Iris pigment epithelial cell (primary cell): ENCODE results near the gene GATD1.

ENCODE experiments used
- DNase-seq: peaks from one replicate; pipeline ENCODE4 v3.0.0-alpha.2; 2011; ENCODE audit warnings: low read depth

GATD1 gene

DNA sequence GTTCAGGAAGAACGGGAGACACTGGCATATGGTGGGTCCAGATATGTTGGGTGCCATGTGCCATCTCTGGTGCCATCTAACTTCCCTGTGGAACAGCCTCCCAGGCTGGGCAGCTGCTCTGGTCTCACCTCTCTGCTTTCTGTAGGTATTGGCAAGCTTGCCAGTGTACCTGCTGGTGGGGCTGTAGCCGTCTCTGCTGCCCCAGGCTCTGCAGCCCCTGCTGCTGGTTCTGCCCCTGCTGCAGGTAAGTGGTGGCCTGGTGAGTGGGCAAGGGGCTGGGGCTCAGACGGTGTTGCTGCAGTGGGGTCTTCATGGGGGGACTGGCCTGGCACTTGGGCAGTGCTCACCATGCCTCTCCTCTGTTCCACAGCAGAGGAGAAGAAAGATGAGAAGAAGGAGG lies 35.1 kb upstream of the GATD1 start:
- DNase-seq = no peak

DNA sequence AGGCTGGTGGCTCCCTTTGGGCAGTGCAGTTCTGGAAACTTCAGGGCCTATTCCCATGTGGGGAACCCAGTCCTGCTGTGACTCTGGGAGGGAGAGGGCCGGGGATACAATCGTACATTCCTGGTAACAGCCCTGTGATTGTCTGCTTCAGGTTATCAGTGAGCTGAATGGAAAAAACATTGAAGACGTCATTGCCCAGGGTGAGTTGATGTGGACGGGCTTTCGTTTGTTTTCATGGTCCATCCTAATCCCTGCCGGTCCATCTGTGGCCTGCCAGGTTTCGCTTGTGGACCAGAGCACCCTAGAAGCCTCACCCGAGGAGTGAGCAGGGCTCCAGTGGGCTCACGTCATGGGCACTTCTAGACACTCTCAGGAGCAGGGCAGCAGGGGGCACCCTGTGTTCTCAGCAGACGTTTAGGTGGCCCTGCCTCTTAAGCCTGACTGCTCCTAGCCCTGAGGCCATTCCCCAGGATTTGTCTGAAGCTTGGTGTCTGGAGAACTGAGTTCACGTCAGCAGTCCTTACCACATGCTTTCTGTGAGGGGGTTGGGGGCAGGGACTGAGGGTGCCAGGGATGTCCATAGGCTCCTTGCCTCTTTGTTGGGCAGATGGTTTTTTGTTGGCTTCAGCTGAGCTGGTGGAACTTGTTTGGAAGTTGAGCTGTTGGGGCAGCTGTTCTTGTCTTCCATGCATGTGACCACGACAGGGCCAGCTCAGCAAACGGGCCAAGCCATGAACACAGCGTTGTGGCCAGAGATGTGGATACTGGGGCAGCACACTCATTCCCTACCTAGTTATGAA lies 34.4 kb upstream of the GATD1 start:
- no peak for DNase-seq

DNA sequence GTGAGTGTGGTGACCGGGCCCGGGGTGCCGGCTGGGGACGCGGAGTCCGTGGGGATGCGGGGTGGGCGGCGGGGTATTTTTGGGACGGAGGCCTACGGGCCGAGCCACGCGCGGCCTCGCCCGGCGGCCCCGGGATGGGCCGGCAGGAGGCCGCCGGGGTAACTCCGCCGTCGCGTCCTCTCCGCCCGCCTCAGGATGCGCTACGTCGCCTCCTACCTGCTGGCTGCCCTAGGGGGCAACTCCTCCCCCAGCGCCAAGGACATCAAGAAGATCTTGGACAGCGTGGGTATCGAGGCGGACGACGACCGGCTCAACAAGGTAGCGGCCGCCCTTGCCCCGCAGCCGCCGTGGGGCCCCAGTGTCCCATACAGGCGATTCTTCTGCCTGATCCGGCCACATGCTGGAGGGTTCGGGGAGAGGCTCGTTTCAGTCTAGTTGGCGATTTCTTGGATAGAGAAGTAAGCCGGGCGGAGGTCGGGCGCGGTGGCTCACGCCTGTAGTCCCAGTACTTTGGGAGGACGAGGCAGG lies 32.8 kb upstream of the GATD1 start:
- no peak for DNase-seq

DNA sequence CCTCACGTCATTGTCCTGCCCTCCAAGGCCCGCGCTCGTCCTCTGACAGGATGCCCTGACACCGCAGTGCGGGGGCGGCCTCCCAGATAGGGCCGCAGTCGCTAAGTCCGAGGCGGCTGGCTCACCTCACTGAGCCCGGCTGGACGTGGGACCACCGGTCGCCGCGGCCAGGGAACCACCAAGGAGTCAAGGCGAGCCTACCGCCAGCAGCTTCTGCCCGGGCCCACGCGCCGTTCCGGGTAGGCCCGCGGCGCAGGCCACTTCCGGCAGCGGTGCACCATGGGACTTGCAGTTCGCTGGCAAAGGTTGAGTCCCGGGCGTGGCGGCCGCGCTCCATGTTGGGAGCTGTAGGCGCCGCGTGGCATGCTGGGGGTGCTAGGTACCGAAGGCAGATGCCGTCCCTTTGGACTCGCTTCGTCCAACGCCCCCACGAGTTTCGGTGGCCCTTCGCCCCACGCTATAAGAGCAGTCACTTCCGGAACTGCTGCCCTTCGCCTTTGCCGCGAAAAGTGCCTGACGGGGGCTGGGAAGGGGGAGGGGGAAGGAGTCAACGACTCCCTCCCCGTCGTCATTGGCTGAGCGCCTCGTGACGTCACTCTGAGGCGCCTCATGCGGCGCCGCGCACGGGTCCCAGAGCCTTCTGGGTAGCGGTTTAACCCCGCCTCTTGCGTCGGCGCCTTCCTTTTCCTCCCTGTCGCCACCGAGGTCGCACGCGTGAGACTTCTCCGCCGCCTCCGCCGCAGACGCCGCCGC lies 32.2 kb upstream of the GATD1 start, which contains the start of gene RPLP2:
Gene RPLP2 (plus strand): TSS at position 681 of the 753 bp plus-strand sequence. CDS start 268 bp downstream, outside the sequence.
- peak; percentile 97 for DNase-seq

DNA sequence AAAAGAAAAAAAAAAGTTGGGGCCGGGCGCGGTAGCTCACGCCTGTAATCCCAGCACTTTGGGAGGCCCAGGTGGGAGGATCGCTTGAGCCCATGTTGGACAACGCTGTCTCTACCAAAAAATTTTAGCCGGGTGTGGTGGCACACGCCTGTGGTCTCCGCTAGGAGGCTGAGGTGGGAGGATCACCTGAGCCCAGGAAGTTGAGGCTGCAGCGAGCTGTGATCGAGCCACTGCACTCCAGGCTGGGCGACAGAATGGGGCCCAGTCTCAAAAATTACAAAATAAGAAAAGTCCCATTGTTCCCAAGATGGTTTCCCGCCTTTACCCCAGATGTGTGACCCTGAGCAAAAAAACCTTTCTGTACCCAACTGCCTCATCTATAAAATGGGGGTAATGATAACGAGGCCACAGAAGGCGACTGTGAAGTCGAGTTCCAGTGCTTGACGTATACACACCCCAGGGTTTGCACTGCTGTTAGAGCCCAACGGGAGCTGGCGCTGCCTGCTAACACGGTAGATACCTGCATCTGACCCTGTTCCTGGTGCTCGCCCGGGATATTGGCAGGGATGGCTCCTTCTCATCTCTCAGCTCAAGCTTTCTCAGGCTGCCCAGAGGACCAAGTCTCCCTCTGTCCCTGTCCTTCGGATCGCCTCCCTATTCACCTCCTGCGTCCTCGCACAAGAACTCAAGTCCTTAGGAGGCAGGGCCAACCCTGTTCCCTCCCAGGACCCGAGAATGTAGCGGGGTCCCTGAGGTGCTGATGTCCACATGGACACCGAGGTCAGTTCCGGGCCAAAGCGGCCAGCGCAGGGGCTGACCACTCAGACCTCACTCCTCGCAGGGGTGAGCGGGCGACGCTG lies 31.4 kb upstream of the GATD1 start:
- DNase-seq = no peak

DNA sequence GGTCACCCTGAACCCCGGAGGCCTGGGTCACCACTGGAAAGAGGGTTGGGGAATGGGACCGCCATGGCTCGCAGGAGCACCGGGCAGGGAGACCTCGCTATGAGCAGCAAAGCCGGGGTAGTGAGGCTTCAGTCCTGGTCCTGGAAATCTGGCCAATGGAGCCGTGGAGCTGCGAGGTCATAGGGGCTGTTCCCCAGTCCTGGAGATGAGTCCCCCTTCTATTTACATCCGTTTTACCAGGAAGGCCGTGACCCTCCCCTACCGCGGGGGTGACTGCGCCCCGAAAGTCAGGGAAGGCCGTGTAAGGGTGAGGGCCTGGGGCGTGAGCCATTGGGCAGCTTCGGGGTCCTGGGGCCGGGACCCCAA lies 27.3 kb upstream of the GATD1 start:
- DNase-seq = no peak

DNA sequence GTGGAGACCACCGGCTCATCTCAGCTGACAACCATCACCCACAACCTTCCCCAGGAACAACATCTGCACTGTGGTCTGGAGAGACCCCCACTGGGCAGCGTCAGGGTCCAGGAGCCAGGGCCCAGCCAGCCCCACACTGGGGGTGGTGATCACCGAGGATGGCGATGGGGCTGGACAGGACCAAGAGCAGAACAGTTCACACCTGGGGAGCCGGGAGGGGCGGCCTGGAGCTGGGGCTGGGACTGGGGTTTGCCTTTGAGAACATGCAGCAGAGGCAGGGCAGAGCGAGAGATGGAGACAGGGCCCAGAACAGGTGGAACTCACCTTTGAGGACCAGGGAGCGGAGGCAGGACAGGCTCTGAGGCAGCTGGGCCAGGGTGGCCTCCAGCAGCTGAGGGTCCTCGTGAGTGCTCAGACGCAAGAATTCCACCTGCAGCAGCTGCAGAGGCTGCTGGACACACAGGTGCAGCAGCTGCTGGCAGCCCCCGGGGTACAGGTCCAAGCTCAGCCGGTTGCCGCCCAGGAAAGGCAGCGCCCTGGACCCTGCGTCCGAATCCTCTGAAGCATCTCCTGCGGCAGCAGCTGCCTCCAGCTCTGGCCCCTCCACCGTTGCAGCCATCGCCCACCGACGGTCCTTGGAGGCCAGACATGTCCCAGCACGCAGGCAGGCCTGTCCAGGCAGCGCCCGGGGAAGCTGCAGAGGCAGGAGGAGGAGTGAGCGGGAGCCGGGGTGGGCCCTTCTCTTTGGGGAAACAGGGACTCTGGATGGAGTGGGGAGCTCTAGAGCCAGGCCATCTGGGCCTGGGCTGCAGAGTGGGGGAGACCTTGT lies 26.7 kb upstream of the GATD1 start:
- DNase-seq = no peak

DNA sequence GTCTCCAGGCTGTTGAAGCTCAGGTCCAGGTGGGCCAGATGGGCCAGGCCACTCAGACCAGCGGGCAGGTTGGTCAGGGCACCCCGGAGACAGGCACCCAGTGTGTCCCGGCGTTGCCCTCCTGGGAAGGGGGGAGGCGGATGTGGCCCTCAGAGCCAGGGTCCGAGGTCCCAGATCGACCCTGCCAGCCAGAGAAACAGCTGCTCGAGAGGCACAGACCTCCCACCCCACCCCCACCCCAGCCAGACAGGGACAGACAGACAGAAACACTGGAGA lies 26.1 kb upstream of the GATD1 start:
- no peak for DNase-seq

DNA sequence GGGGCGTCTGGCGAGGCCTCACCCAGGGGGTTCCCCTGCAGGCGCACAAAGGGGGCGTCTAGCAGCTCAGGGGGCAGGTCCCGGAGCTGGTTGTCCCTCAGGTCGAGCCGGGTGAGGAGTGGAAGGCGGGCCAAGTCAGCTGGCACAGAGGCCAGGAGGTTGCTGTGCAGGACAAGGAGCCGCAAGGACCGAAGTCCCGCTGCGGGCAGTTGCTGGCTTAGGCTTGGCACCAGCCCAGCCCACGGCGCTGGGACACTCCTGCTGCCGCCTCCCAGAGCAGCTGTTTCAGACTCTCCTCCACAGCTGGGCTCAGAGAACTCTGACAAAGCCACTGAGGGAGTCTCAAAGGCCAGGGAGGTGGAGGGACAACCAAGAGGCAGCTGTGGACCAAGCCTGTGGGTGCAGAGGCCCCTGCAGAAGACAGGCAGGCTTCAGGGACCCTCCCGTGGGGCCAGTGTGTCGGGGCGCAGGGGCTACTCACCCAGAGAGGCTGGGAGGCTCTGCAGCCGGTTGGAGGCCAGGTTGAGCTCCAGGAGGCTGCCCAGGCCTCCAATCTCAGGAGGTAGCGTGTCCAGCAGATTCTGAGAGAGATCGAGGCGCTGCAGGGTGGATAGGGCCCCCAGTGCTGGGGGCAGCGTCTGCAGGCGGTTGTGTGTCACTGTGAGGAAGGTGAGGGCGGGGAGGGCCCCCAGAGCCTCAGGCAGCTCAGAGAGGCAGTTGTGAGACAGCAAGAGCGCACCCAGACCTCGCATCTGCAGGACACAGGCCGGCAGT lies 25.6 kb upstream of the GATD1 start:
- no peak for DNase-seq

DNA sequence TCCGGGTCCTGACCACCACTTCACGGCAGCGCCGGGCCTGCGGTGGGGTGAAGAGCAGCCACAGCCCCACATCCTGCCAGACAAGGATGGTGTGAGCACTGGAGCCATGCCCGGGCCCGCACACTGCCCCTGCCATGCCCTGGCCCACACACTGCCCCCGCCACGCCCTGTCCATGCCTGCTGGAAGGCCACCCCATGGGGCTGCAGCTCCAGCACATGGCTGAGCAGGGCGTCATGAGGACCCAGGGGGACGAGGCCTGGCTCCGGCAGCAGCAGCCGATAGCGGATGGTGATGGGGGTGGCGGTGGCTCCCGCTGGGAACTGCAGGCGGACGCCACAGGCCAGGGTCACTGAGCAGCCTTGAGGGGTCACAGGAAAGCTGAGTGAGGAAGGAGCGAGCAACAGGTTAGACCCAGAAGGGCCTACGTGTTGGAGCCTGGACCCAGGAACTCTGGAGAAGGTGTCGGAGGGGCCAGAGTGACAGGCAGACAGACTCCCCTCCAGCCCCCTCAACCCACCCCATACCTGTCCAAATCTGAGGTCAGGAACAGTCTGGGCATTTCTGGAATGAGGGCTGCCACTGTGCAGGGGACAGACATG lies 24.8 kb upstream of the GATD1 start:
- DNase-seq = no peak

DNA sequence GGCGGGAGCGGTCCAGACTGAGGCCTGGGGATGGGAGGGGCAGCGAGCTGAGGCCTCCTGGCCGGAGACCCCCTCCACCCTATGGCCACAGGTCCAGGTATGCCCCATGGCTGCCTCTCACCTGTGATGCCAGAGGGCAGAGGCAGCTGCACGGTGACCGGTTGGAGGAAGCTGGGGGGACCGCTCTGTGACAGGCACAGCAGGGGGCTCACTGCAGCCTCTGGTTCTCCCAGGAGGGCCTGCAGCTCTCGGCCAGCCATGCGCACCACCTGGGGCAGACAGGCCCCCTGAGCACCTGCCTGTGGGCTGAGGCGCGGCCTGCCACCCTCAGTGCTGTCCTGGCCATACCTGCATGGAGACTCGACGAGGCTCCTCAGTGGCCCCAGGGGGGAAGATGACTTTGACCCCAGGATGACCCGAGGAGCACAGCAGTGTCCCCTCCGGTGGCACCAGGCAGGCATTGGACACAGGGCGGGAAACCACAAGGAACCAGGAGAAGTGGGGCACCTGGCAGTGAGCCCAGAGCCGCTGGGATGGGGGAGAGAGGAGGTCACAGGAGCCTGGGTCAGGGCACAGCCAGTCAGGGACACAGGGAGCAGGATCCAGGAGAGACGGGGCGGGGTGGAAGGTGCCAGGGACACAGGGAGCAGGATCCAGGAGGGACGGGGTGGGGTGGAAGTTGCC lies 24.0 kb upstream of the GATD1 start:
- DNase-seq = no peak

DNA sequence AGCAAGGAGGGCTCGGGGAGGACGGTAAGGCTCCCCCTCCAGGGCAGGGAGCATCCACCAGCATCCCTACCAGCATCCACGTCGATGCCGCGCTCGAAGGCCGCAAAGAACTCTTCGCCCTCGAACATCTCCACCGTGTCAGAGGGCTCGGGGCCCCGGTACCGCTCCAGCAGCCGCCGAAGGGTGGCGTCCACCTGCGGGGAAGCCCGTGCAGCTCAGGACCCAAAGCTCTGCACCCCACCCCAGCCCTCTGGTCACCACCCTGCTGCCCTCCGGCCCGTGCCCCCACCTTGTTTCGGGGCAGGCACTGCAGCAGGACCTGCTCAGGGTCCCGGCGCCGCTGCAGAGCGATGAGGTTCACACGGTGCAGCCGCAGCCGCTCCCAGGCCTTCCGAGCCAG lies 23.2 kb upstream of the GATD1 start:
- no peak for DNase-seq

DNA sequence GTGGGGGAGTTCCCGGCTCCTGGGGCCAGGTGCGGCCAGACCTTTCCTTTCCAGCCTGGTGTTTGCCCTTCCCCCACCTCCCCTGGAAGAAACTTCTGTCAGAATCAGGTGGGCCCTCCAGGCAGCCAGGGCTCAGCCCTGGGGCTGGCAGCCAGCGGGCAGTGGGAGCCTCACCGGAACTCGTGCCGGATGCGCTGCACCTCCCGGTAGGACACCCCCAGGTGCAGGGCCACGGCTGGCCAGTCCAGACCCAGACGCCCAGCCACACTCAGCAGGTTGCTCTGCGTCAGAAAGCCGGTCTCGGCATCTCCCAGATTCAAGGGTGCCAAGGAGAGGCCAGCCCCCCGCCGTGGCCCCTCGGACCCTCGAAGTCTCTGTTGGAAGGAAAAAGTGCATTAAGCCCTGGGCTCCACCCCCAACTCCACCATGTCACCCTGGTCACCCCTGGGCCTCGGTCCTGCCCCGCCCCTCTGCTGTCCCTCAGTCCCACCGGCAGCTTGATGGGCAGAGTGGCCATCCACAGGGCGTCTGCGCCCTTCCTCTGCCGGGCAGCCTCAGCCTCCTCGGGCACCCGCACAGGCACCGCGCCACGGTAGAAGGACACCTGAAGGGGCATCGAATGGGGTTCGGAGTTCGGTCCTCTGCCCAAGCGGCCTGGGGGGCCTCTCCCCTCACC lies 22.5 kb upstream of the GATD1 start:
- no peak for DNase-seq

DNA sequence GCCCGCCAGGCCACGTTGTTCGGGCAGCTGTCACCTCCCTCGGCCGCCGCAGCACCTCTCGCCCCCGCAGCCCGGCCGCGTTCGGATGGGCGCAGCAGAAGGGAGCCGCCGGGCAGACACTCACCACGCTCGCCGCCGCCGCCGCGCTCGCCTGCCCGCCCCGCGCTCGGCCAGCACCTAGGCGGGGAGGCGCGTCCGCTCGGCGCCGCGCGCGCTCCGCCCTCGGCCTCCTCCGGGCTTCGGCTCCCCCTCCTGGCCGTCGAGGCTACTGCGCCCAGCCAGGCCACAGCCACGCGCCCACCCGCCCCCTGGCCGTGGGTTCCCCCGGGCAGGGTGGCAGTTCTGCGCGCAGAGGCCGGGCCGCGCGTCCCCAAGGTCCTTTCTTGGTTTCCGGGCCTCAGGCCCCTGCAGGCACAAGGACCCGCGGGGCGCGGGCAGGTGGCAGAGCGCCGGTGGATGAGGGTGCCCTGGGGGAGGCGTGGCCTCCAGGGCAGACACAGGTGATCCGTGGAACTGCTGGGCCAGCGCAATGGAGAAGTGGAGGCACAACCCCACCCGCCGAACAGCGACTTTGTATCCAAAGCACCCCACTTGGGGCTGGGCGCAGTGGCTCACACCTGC lies 20.9 kb upstream of the GATD1 start, which contains the start of gene SLC25A22:
Gene SLC25A22 (minus strand): TSS at position 189 of the 621 bp plus-strand sequence. CDS start 3,275 bp downstream, outside the sequence.
- DNase-seq = peak; percentile 78

DNA sequence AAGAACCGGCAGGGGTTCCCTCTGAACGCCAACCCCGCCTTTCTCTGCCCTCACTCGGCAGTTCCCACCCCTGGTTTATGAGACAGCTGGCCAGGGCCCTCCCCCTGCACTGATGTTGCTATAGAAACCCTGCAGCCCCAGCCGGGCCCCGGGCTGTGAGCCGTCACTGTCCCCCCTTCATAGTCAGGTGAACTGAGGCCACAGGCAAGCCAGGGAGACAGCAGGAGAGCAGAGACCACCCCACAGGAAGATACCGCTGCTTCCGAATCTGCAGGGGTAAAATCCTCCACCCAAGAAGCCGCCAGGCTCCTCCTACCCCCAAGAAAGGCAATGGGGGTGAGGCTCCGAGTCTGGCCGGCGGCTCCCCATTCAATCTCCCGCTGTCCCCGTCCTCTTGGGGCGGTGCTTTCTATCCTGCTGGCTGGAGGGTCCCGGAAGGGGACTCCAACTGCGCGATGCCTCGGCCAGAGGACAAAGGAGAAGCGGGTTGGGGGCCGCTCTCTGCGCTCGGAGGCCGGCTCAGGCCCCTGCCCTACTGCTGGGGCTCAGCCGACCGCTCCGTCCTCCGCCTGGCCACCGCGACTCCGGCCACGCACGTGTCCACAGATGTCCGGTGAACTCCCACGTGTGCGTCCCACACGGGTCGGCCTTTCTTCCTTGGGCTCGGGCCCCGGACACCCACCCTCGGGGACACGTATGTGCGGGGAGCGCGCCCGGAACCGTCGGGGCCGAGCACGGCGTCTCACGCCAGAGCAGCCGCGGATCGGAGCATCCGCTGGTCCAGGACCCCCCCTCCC lies 20.2 kb upstream of the GATD1 start:
- DNase-seq = peak; percentile 89

DNA sequence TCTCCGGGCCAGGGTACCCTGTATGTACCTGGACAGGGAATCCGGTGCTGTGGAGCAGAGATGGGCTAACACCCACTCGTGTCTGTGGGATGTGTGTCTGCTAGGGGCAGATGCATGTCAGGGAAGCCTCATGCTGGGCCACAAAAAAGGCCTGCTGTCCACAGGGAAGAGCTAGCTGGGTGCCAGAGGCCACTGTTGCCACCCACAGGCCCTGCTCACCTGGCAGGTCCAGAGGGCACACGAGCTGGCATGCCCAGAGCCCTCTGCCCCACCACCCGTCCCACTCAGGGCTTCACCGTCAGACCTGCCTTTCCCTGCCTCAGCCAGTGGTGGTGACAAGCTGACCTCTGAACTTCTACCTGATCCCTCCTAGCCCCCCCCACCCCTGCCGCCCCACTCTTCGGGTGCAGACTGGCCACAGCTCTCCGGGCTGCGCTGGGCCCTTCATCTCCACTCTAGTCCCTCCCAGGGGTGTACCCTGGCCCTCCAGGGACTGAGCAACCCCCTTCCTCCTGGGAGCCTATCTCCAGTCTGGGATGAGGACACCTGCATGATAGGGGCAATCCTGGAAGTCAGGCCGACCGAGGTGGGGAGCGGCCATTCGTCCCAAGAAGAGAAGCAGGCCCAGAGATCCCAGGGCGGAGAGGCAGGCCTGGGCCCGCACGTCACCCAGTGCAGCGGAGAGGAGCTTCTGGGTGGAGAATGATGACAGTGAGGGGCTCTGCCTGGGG lies 19.4 kb upstream of the GATD1 start:
- DNase-seq = no peak
